PC-3 (cell line): Measurements from ENCODE around the gene PIP5K1C. TPM values are rescaled to one million over a fixed set of nuclear protein-coding genes. Genes with fewer than 3 reads are reported as not detected.

Experiments used
- ATAC-seq: fragments of 200-7000 bp; cut with Tn5 transposase; 2 replicates; pipeline ENCODE4 v1.9.1; 2020; ENCODE audit warnings: mild to moderate bottlenecking, moderate library complexity
- BruUV-seq: library from RNA; stranded (reverse); fragments of 400-500 nt; replicated peaks from 2 replicates; lab custom pipeline; 2021; lab: Mats Ljungman, UMichigan
- CTCF ChIA-PET: fragments of 300-600 bp; sonication (Branson Sonifier 250); formaldehyde crosslinking; loops from one replicate; lab custom pipeline; 2022; ENCODE audit warnings: antibody characterized with exemption; lab: Charles Lee
- POLR2A ChIA-PET: fragments of 300-600 bp; sonication (Branson Sonifier 250); formaldehyde crosslinking; loops from one replicate; lab custom pipeline; 2022; ENCODE audit warnings: antibody characterized with exemption; ENCODE audit not compliant: unreplicated experiment; lab: Charles Lee
- DNase-seq: peaks from one replicate; pipeline ENCODE4 v3.0.0-alpha.2; 2015
- H2AFZ ChIP-seq: fragments of 300-600 bp; sonication (generic); 2 replicates; pipeline ENCODE4 v1.6.0; 2016; ENCODE audit warnings: antibody characterized with exemption, low read length
- H3F3A ChIP-seq: fragments of 300-600 bp; sonication (generic); one replicate; pipeline ENCODE4 v1.6.0; 2017; ENCODE audit warnings: antibody characterized with exemption, low read length, control low read depth, mild to moderate bottlenecking; ENCODE audit not compliant: unreplicated experiment
- H3K27ac ChIP-seq: fragments of 300-600 bp; sonication (generic); 2 replicates; pipeline ENCODE4 v1.5.1; 2016; ENCODE audit warnings: mild to moderate bottlenecking, low read length
- H3K27me3 ChIP-seq: fragments of 300-600 bp; sonication (generic); 2 replicates; pipeline ENCODE4 v1.6.1; 2016; ENCODE audit warnings: low read length, mixed read lengths
- H3K36me3 ChIP-seq: fragments of 300-600 bp; sonication (generic); 2 replicates; pipeline ENCODE4 v1.6.1; 2016; ENCODE audit warnings: low read depth, mixed run types, low read length, mixed read lengths
- H3K4me1 ChIP-seq: fragments of 300-600 bp; sonication (generic); 2 replicates; pipeline ENCODE4 v1.5.1; 2016; ENCODE audit warnings: low read length; ENCODE audit not compliant: insufficient read depth
- H3K4me2 ChIP-seq: fragments of 300-600 bp; sonication (generic); 2 replicates; pipeline ENCODE4 v1.6.0; 2016; ENCODE audit warnings: low read length
- H3K4me3 ChIP-seq: fragments of 300-600 bp; sonication (generic); 2 replicates; pipeline ENCODE4 v1.5.1; 2016; ENCODE audit warnings: mild to moderate bottlenecking, low read length, mixed read lengths
- H3K79me2 ChIP-seq: fragments of 300-600 bp; sonication (generic); 2 replicates; pipeline ENCODE4 v1.6.1; 2017; ENCODE audit warnings: low read length, mixed read lengths
- H3K9ac ChIP-seq: fragments of 300-600 bp; sonication (generic); 2 replicates; pipeline ENCODE4 v1.6.0; 2016; ENCODE audit warnings: mild to moderate bottlenecking, low read length
- H3K9me2 ChIP-seq: fragments of 300-600 bp; sonication (generic); replicated peaks from 2 replicates; pipeline ENCODE4 v1.6.1; 2016; ENCODE audit warnings: mixed run types, low read length, mixed read lengths
- H3K9me3 ChIP-seq: fragments of 300-600 bp; sonication (generic); 2 replicates; pipeline ENCODE4 v1.6.1; 2016; ENCODE audit warnings: low read length, mixed read lengths
- H4K20me1 ChIP-seq: fragments of 300-600 bp; sonication (generic); 2 replicates; pipeline ENCODE4 v1.6.1; 2016; ENCODE audit warnings: low read length, mixed read lengths
- CTCF ChIP-seq: fragments of 300-600 bp; sonication (generic); conservative IDR thresholded peaks from 2 replicates; pipeline ENCODE4 v1.5.1; 2017; ENCODE audit warnings: antibody characterized with exemption, low read depth, mild to moderate bottlenecking, low read length
- EZH2 ChIP-seq: fragments of 300-600 bp; sonication (generic); IDR thresholded peaks from one replicate; pipeline ENCODE4 v1.6.1; 2017; ENCODE audit warnings: antibody characterized with exemption, mild to moderate bottlenecking, low read length; ENCODE audit not compliant: unreplicated experiment
- EZH2phosphoT487 ChIP-seq: fragments of 300-600 bp; sonication (generic); IDR thresholded peaks from 2 replicates; pipeline ENCODE4 v1.6.1; 2018; ENCODE audit warnings: mild to moderate bottlenecking, antibody characterized with exemption, low read length, borderline replicate concordance
- intact Hi-C: fragments of 100-400 bp; cut with micrococcal nuclease; formaldehyde crosslinking; loops from 2 replicates; pipeline ENCODE4 v1.9.0; 2023
- total RNA-seq: library from RNA; depleted of rRNA; stranded (reverse); fragments of >200 nt; gene quantifications from 2 replicates; pipeline ENCODE4 v1.2.3, GENCODE V29; 2014

The PIP5K1C gene
- total RNA-seq, 1 experiment from 2014 or later: 16.1 TPM

GRCh38 chr19:3670796-3671679 lies 29.2 kb downstream of the PIP5K1C start:
- Histone ChIP-seq H3K9ac (no peak overlapping the region), H3F3A (no peaks in the 10 kb centered on the region), H4K20me1 (no peaks in the 10 kb centered on the region), H2AFZ (no peak overlapping the region), H3K4me2 (no peak overlapping the region), H3K4me3 (no peak overlapping the region), H3K9me3 (no peaks in the 10 kb centered on the region), H3K36me3 (no peaks in the 10 kb centered on the region), H3K79me2 (no peaks in the 10 kb centered on the region), H3K27me3 (no peaks in the 10 kb centered on the region), H3K27ac (no peak overlapping the region), H3K9me2 (no peaks in the 10 kb centered on the region), H3K4me1 (no peaks in the 10 kb centered on the region)
- BruUV-seq: no TSS peak
- ChIA-PET CTCF (no interaction called here), POLR2A (no interaction called here)
- ATAC-seq (no peak), DNase-seq (no peak)
- intact Hi-C loops: no loop called here
- TF ChIP-seq CTCF: no peak
- no peak for TF ChIP-seq EZH2phosphoT487
- TF ChIP-seq EZH2: no peak

GRCh38 chr19:3669947-3670795 lies 30.1 kb downstream of the PIP5K1C start:
- H3K79me2 ChIP-seq: no peaks in the 10 kb centered on the region
- no peak overlapping the region for H3K27ac ChIP-seq
- no peak for ATAC-seq
- intact Hi-C loops: no loop called here
- no peaks in the 10 kb centered on the region for H3K36me3 ChIP-seq
- no peaks in the 10 kb centered on the region for H3K9me2 ChIP-seq
- no peak overlapping the region for H2AFZ ChIP-seq
- H3K4me2 ChIP-seq: no peak overlapping the region
- BruUV-seq: no TSS peak
- H3K27me3 ChIP-seq: no peaks in the 10 kb centered on the region
- no peak overlapping the region for H3K4me3 ChIP-seq
- no peaks in the 10 kb centered on the region for H3K4me1 ChIP-seq
- TF ChIP-seq CTCF (no peak), EZH2 (no peak), EZH2phosphoT487 (no peak)
- H4K20me1 ChIP-seq: no peaks in the 10 kb centered on the region
- ChIA-PET CTCF (no interaction called here), POLR2A (no interaction called here)
- no peak overlapping the region for H3K9ac ChIP-seq
- no peaks in the 10 kb centered on the region for H3K9me3 ChIP-seq
- no peaks in the 10 kb centered on the region for H3F3A ChIP-seq
- no peak for DNase-seq
